K562 (cell line): ENCODE data around the gene ARPC2.
A peak's percentile ranks its signal among the peaks of the same experiment; 100 is the strongest.

ENCODE experiments used
- MTA3 ChIP-seq: fragments of 450-650 bp; formaldehyde crosslinking; IDR thresholded peaks from 2 replicates; pipeline ENCODE4 v1.6.1; 2017; ENCODE audit warnings: mild to moderate bottlenecking, borderline replicate concordance
- POLR2A ChIP-seq: fragments of 450-650 bp; conservative IDR thresholded peaks from 2 replicates; pipeline ENCODE4 v1.6.1; 2016
- TAF7 ChIP-seq: fragments of 450-650 bp; IDR thresholded peaks from 2 replicates; pipeline ENCODE4 v1.6.1; 2016; ENCODE audit warnings: missing genetic modification characterization, missing compliant biosample characterization
- YY1 ChIP-seq, 3 experiments: IDR thresholded peaks; 2 replicates each; pipeline ENCODE4 v1.6.1; 2011; ENCODE audit warnings: low read length in 2 of 3, mild to moderate bottlenecking in 2 of 3, moderate library complexity in 2 of 3, borderline replicate concordance in 1 of 3, control low read depth in 1 of 3, low read depth in 1 of 3; ENCODE audit not compliant: insufficient read depth in 3 of 3, insufficient replicate concordance in 2 of 3, control insufficient read depth in 1 of 3, insufficient read length in 1 of 3; ENCODE audit errors: extremely low read depth in 1 of 3
- ZNF133 ChIP-seq: fragments of 250-450 bp; sonication (Bioruptor Pico); IDR thresholded peaks from 2 replicates; pipeline ENCODE4 v1.4.0; 2020; ENCODE audit warnings: mild to moderate bottlenecking
- TF ChIP-seq, protein P1 (sequence below), 2 experiments: fragments of 450-650 bp in 1 of 2; sonication (generic) in 1 of 2; formaldehyde crosslinking in 1 of 2; IDR thresholded peaks in 1 of 2; conservative IDR thresholded peaks in 1 of 2; 2 replicates each; pipeline versions ENCODE4 v1.6.1 to v1.8.1; 2016 to 2023; ENCODE audit warnings: mild to moderate bottlenecking in 2 of 2, moderate library complexity in 2 of 2, inconsistent platforms in 1 of 2, missing genetic modification reagents in 1 of 2
- TF ChIP-seq, protein P2 (sequence below), 3 experiments: fragments of 200-800 bp in 1 of 3; sonication (Bioruptor generic) in 1 of 3; sonication (generic) in 1 of 3; formaldehyde crosslinking in 1 of 3; IDR thresholded peaks; 2 replicates each; pipeline versions ENCODE4 v1.6.1 to v1.8.0; 2016 to 2022; ENCODE audit warnings: mild to moderate bottlenecking in 2 of 3, missing compliant biosample characterization in 2 of 3, missing genetic modification characterization in 2 of 3, missing genetic modification reagents in 1 of 3
- TF ChIP-seq, protein P3 (sequence below): fragments of 450-650 bp; IDR thresholded peaks from 2 replicates; pipeline ENCODE4 v1.6.1; 2017; ENCODE audit warnings: antibody characterized with exemption, mild to moderate bottlenecking
- TF ChIP-seq, protein P4 (sequence below): sonication (generic); formaldehyde crosslinking; IDR thresholded peaks from 2 replicates; pipeline ENCODE4 v1.9.0; 2022; ENCODE audit warnings: mild to moderate bottlenecking, missing genetic modification reagents

DNA sequence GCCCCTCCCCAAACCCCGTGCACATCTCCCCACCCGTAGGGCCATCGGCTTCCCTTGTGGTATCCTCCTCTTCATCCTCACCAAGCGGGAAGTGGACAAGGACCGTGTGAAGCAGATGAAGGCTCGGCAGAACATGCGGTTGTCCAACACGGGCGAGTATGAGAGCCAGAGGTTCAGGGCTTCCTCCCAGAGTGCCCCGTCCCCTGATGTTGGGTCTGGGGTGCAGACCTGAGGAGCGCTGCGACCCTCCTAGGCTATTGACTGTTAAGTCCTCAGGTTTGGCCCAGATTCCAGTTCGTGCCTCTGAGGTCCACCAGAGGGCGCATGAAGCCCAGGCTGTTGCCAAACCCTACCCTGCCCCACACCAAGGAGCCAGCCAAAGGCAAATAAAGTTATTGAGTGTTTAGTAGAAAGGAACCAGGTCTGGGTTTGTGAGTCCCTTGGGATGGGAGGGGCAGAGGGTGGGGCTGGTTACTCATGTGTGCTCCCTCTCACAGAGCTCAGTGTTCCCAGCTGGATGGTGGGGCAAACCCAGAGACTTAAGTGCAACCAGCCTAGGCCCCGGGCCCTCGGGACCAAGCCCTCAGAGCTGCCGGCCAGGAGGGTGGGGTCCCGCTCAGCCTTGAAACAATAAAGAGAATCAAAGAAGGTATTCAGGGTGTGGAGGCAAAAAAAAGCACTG lies 55.7 kb downstream of the ARPC2 start:
- TF ChIP-seq TAF7 (tag) (no peak), YY1 (IDR thresholded peaks at IDR 0.05; ENCODE audit: borderline replicate concordance in 1 of 3, control insufficient read depth in 1 of 3, extremely low read depth in 1 of 3, insufficient read depth in 3 of 3, insufficient read length in 1 of 3, insufficient replicate concordance in 2 of 3, low read depth in 1 of 3, low read length in 2 of 3) (no peak), POLR2A (no peak; the same call in 1 of the 2 replicates), ZNF133 (CRISPR knock-in tag) (no peak), MTA3 (no peak; the same call in 1 of the 2 replicates)
- TF ChIP-seq, protein P1, sequence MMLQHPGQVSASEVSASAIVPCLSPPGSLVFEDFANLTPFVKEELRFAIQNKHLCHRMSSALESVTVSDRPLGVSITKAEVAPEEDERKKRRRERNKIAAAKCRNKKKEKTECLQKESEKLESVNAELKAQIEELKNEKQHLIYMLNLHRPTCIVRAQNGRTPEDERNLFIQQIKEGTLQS (IDR thresholded peaks at IDR 0.05) = no peak
- TF ChIP-seq, protein P1 (CRISPR knock-in tag; conservative IDR thresholded peaks at IDR 0.05) = no peak
- TF ChIP-seq, protein P2, sequence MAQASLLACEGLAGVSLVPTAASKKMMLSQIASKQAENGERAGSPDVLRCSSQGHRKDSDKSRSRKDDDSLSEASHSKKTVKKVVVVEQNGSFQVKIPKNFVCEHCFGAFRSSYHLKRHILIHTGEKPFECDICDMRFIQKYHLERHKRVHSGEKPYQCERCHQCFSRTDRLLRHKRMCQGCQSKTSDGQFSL (CRISPR knock-in tag; IDR thresholded peaks at IDR 0.05) = no peak
- TF ChIP-seq, protein P2 (tag; IDR thresholded peaks at IDR 0.05) = no peak
- TF ChIP-seq, protein P3, sequence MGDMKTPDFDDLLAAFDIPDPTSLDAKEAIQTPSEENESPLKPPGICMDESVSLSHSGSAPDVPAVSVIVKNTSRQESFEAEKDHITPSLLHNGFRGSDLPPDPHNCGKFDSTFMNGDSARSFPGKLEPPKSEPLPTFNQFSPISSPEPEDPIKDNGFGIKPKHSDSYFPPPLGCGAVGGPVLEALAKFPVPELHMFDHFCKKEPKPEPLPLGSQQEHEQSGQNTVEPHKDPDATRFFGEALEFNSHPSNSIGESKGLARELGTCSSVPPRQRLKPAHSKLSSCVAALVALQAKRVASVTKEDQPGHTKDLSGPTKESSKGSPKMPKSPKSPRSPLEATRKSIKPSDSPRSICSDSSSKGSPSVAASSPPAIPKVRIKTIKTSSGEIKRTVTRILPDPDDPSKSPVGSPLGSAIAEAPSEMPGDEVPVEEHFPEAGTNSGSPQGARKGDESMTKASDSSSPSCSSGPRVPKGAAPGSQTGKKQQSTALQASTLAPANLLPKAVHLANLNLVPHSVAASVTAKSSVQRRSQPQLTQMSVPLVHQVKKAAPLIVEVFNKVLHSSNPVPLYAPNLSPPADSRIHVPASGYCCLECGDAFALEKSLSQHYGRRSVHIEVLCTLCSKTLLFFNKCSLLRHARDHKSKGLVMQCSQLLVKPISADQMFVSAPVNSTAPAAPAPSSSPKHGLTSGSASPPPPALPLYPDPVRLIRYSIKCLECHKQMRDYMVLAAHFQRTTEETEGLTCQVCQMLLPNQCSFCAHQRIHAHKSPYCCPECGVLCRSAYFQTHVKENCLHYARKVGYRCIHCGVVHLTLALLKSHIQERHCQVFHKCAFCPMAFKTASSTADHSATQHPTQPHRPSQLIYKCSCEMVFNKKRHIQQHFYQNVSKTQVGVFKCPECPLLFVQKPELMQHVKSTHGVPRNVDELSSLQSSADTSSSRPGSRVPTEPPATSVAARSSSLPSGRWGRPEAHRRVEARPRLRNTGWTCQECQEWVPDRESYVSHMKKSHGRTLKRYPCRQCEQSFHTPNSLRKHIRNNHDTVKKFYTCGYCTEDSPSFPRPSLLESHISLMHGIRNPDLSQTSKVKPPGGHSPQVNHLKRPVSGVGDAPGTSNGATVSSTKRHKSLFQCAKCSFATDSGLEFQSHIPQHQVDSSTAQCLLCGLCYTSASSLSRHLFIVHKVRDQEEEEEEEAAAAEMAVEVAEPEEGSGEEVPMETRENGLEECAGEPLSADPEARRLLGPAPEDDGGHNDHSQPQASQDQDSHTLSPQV = peak; percentile 25; the same call in 1 of the 2 replicates
- TF ChIP-seq, protein P4, sequence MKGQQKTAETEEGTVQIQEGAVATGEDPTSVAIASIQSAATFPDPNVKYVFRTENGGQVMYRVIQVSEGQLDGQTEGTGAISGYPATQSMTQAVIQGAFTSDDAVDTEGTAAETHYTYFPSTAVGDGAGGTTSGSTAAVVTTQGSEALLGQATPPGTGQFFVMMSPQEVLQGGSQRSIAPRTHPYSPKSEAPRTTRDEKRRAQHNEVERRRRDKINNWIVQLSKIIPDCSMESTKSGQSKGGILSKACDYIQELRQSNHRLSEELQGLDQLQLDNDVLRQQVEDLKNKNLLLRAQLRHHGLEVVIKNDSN (CRISPR knock-in tag) = no peak
